RPMI8226 (cell line): ENCODE measurements around the gene RBPJ.
"Not testable (repeated sequence)": the region's sequence is repeated elsewhere in the genome, so short reads cannot be mapped to it uniquely, and the experiment has no call there.

ENCODE experiments used
- DNase-seq: peaks from one replicate; pipeline ENCODE4 v3.0.0-alpha.2; 2015

RBPJ gene

GRCh38 chr4:26302031-26302899, 18.5 kb upstream of the RBPJ start:
- DNase-seq: no peak

- DNase-seq: no peak
Measured at GRCh38 chr4:26303008-26303407, 17.8 kb upstream of the RBPJ start.

GRCh38 chr4:26307037-26307800, 13.6 kb upstream of the RBPJ start:
- DNase-seq: no peak

DNA sequence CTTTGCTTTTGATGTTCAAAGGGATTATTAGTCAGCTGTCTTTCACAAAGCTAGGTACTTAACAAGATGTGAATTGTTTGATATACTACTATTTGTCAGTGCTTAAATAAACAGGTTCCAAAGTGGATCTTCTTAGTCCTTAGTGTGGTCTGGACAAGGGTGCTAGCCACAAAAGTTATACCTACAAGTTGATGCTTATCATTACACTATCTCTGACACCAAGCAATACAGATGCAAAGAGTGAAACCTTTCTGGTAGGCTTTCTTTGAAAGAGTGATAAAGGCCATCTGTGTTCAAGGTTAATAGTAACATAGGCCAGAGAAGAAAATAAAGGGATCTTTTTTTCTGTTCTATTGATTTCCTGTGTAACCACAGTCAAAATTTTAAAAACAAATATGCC, 12.2 kb upstream of the RBPJ start:
- DNase-seq: no peak

GRCh38 chr4:26310264-26310663, 10.6 kb upstream of the RBPJ start:
- no peak for DNase-seq

DNA sequence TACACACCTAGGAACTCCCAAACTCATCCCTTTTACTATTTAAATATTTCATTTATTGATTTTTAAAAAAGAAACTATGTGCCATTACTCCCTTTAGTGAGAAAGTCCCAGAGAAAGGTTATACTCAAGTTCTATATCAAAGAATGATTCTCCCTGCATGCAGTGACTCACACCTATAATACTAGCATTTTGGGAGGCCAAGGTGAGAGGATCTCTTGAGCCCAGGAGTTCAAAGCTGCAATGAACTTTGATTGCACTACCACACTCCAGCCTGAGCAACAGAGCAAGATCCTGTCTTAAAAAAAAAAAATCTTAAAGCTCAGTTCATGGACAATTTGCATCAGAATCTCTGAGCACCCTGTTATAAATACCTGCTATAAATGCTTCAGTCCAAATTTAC, 9.2 kb upstream of the RBPJ start:
- DNase-seq: no peak

DNA sequence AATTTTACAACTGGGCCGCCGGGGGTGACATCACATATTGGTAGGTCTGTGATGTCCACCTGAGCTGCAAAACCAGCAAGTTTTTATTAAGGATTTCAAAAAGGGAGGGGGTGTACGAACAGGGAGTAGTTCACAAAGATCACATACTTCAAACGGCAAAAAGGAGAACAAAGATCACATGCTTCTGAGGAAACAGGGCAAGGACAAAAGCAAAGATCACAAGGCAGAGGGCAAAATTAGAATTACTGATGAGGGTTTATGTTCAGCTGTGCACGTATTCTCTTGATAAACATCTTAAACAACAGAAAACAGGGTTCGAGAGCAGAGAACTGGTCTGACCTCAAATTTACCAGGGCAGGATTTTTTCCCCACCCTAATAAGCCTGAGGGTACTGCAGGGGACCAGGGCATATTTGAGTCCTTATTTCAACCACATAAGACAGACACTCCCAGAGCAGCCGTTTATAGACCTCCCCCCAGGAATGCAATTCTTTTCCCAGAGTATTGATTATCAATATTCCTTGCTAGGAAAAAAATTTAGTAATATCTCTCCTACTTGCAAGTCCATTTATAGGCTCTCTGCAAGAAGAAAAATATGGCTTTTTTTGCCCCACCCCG, 5.4 kb upstream of the RBPJ start:
- not testable (repeated sequence) for DNase-seq

GRCh38 chr4:26317766-26318165, 3.0 kb upstream of the RBPJ start:
- no peak for DNase-seq

- DNase-seq: peak; percentile 98
Measured at GRCh38 chr4:26319467-26319948, 1.3 kb upstream of the RBPJ start.

GRCh38 chr4:26319949-26320537, 771 bp upstream of the RBPJ start:
- peak; percentile 54 for DNase-seq

GRCh38 chr4:26321373-26322221, 783 bp downstream of the RBPJ start:
- peak; percentile 24 for DNase-seq

- DNase-seq: no peak
Measured at GRCh38 chr4:26322346-26322745, 1.5 kb downstream of the RBPJ start.

DNA sequence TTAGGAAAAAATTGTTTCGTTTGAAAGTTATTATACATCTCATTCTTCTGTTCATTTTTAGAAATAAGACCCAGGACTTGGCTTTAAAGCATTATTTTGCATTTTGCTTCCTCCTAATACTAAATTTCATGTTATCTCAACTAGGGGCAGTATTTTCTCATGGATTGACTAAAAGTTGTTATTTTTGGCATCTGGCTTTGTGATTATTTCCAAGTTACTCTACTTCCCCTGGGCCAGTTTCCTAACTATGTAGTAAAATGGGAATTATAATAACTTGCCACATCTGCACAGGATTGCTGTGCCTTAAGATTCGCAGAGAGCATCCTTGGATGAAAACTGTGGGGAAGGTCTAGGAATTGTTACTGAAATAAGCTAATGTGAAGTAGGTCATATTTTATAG, 3.0 kb downstream of the RBPJ start:
- DNase-seq: no peak

DNA sequence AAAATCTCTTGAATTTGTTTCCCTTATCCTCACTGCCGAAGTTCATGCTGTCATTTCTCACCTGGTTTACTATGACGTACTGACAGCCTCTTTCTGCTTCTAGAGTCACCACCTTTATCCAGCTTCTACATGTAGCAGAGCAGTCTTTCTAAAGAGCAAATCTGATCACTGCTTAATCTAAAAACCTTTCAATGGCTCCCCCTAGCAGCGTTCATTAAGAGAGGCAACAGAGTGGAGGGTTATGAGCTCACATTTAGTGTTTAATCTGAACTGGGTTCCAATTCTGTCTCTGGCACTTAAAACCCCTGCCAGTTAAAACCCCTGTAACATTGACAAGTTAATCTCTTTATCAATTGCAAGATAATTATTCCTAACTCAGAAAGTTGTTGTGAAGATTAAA, 4.4 kb downstream of the RBPJ start:
- peak; percentile 22 for DNase-seq

GRCh38 chr4:26326791-26327190, 6.0 kb downstream of the RBPJ start:
- DNase-seq: no peak

GRCh38 chr4:26330186-26330787, 9.5 kb downstream of the RBPJ start:
- peak; percentile 58 for DNase-seq

DNA sequence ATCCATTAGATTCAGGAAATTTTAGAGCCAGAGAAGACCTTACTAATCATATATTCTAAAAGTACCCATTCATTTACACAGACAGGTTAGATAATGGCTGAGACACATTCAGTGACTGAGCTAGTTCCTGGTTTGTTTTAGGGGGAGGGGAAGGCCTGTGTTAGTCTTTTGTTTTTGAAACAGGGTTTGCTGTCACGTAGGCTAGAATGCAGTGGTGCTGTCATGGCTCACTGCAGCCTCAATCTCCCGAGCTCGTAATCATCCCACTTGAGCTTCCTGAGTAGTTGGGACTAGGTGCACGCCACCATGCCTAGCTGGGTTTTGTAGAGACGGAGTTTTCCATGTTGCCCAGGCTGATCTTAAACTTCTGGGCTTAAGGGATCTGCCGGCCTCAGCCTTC, 10.1 kb downstream of the RBPJ start:
- no peak for DNase-seq

DNA sequence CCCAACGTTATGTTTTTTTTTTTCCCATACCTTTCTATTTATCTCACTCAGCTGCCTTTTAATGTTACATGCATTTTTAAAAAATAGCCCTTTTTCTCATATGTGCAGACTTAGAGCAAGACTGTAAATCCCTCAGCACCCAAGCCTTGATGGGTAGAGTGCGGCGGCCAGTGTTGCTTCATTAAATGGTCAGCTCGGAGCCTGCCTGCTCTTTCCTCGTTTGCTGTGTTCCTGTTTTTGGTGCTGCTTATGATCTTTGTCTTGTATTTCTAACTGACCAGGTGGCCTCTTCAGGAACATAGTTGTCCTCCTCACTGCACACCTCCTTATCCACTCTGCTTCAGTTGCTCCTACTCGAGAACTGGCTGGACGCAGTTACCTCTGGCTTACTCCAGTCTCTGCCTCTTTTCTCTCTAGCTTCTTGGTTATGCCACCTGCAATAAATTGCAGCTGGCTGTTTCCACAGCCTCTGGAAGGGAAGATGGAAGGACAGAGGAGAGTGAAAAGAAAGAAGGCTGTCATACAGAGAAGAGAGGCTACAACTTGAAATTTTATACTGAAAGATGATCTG, 10.7 kb downstream of the RBPJ start:
- DNase-seq: no peak

DNA sequence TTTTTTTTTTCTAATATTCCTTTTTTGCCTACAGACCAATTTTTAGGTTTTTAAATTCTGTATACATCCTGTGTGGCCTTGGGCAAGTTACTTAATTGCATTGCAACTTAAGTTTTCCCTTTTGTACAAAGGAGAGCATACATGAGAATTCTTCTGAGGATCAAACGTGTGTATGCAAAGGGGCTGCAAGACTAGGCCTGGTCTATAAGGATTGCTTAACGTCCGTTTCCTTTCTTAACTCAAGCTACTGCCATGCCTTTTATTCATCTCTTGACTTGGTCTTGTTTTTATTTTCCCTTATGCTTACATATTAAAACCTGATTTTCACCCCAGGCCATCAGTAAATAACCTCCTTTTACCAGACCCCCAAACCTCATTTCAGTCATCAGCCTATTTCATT, 13.6 kb downstream of the RBPJ start:
- DNase-seq: no peak

DNA sequence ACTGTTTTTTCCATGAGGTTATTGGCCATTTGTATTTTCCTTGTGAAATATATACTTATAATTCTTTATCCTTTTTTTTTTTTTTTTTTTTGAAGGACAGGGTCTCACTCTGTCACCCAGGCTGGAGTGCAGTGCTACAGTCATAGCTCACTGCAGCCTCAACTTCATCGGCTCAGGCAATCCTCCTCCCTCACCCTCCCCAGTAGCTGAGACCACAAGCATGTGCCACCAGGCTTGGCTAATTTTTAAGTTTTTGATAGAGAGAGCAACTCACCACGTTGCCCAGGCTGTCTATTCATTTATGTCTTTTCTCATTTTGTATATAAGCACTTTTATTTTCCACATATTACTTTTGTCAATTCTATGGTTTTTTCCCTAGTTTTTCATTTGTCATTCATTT, 16.8 kb downstream of the RBPJ start:
- no peak for DNase-seq

DNA sequence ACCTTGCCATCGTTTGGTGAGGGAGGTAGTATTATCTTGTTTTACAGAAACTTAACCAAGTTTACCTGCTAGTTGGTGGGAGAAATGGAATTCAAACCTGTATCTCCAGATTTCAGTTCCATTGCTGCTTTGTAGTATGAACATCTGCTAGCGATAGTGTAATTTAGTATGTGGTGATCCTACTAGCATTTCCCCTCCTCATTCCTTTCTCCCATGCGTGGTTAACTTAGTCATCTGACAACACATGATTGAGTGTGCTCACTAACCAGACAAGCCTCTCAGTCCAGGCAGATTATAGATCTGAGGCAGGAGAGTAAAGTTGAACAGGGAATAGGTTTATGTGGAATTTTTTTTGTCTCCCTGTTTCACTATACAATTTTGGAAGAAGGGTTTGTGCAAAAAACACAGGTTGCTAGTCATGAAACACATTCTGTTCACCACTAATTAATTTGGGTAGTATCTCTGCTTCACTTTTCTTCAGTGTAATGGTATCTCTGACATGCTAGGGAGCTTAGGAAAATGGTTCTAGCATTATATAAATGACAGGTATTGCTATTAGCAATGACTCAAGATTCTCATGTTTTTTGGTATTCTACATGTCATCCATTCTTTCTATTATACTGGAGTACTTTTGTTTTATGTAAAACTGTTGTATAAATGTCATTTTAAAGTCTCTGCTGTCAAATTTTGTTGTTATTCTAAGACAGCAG, 21.7 kb downstream of the RBPJ start:
- DNase-seq: no peak
